ENCODE results near the gene HBP1. TPM values are rescaled to one million over a fixed set of nuclear protein-coding genes. Genes with fewer than 3 reads are reported as not detected.

Gene HBP1
- total and polyA plus RNA-seq, 2 of the 8 experiments (the other 6 are each of a cell fraction or from before 2014, with no cell fraction given): 28.9 to 29.2 TPM

Other genes starting within 250 kb of the HBP1 start
- gene PRKAR2B, start 124.3 kb upstream of the HBP1 start, total RNA-seq (2021; fragmentation: NEBNext Ultra II Directional; extraction: Animal tissue kit (Norgen Biotek cat#: 25700)): 35.1 and 37.0 TPM in 2 replicates
- gene PRKAR2B, start 124.3 kb upstream of the HBP1 start, polyA plus RNA-seq (2011; rRNA removed): 6.4 and 10.4 TPM in 2 replicates

Data from H1 (cell line).